ENCODE results near the gene L1TD1.
"Not testable (repeated sequence)": the region's sequence is repeated elsewhere in the genome, so short reads cannot be mapped to it uniquely, and the experiment has no call there.

Gene L1TD1

DNA sequence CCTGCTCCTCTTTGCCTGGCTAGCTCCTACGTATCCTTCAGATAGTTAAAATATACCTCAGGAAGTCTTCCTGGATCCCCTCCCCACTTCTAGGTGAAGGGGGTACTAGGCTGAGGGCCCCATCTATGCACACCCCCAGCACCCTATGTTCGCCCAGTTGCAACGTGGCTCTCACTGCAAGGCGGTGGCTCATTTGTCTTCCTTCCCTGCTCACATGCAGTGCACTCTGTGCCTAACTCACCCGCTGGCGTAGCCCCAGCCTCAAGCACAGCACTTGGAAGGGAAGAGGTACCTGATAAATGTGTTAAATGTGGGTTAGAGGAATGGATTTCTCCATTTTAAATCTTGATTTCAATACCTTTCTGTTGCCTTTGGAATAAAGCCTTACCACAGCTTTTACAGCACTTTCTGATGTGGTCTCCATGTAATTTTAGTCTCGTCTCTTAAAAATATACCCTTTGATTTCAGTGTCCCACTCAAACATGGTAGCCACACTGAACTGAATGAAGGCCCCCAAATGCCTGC lies 39.3 kb downstream of the L1TD1 start:
- no peak for DNase-seq (ENCODE audit: low read depth in 2 of 2, low spot score in 1 of 2)

GRCh38 chr1:62234688-62235087 lies 40.0 kb downstream of the L1TD1 start:
- DNase-seq (ENCODE audit: low read depth in 2 of 2, low spot score in 1 of 2), result no peak

DNA sequence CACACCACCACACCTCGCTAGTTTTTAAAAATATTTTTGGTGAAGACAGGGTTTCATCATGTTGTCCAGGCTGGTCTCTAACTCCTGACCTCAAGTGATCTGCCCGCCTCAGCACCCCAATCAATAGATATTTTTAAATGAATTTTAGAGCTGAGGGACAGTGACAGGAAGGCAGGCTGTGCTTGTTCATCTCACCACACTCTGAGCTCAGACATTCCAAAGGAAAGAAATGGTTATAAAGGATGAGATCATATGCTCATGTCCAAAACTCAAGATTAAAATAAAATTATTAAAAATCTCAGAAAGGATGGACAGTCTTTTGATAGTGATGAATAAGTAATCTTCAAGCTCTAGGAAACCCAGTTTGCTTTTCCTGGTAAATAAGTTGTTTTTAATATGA lies 40.9 kb downstream of the L1TD1 start:
- no peak for DNase-seq (ENCODE audit: low read depth in 2 of 2, low spot score in 1 of 2)

- no peak for DNase-seq (ENCODE audit: low read depth in 2 of 2, low spot score in 1 of 2)
Measured at GRCh38 chr1:62237361-62237760, 42.7 kb downstream of the L1TD1 start.

GRCh38 chr1:62237950-62238374 lies 43.3 kb downstream of the L1TD1 start:
- no peak for DNase-seq (ENCODE audit: low read depth in 2 of 2, low spot score in 1 of 2)

DNA sequence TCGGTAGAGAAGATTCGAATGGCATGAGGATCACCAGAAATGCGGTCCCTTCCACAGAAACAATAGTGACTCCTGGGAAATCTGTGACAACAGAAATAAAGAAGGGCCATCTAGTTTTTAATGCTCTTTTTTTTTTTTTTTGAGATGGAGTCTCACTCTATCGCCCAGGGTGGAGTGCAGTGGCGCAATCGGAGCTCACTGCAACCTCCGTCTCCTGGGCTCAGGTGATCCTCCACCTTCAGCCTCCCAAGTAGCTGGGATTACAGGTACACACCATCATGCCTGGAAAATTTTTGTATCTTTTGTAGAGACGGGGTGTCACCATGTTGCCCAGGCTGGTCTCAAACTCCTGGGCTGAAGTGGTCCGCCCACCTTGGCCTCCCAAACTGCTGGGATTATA lies 43.9 kb downstream of the L1TD1 start:
- DNase-seq (ENCODE audit: low read depth in 2 of 2, low spot score in 1 of 2), result no peak

- DNase-seq (ENCODE audit: low read depth in 2 of 2, low spot score in 1 of 2), result not testable (repeated sequence)
Measured at GRCh38 chr1:62239652-62240403, 45.2 kb downstream of the L1TD1 start.

DNA sequence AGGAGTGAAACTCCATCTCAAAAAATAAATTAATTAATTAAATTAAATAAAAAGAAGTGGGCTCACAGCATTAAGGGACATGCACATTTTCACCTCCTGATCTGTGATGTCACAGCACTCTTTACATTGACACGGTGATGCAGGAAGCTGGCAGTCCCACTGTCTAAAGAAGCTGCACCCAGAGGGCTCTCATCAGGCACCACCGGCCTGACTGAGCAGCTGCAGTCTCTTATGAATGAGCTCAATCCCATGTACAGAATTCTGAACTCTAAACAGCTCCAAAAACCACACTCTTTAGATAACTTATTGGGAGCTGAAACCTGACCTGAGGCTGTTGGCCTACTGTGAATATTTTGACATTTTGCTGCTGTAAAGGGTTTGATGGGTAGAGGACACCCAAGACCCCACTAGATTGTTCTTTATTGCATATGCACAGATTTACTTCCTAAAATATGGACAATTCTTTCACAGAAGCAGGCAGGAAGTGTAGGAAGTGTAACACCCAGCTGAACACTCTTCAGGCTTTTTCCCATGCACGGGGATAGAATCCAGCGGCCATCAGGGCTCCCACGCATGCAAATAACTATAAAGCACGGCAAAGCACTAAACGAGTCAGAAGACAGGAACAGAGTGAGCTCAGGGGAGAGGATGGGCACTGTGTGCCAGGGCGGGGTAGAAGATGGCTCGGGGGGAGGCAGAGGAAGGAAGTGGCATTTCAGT lies 46.2 kb downstream of the L1TD1 start:
- DNase-seq (ENCODE audit: low read depth in 2 of 2, low spot score in 1 of 2), result no peak

DNA sequence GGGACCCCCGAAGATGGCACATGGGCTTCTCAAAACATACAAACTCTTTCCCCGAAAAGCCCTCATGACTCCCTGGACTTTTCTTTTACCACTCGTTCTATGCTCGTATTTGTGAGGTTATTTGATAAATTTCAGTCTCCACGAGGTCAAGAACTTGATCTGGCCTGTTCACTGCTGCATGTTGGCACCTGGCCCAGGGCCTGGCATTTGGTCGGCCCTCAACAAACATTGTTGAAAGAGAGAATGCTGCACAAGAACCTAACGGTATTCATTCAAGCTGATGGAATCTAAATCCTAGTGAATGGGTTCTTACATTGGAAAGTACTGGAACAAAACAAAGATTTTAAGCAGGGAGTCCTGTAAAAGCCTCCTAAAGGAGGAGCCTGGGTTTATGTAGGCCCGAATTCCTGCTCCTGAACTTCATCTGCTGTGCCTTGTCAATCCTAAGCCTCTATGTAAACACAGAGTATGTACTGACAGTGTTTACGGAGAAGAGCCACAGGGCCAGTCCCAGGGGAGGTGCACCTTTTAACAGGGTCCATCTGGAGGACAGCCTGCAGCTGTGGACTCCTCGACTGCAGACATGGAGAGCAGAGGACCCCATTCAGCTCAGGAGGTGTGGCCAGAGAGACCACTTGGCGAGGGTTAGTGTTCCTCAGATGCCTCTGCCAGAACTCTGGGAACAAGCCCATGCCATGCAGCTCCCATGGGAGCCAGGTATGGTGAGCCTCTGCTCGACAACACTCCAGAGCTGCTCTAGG lies 46.9 kb downstream of the L1TD1 start:
- DNase-seq (ENCODE audit: low read depth in 2 of 2, low spot score in 1 of 2), result no peak

GRCh38 chr1:62244380-62244779 lies 49.7 kb downstream of the L1TD1 start:
- not testable (repeated sequence) for DNase-seq (ENCODE audit: low read depth in 2 of 2, low spot score in 1 of 2)

GRCh38 chr1:62245201-62245600 lies 50.6 kb downstream of the L1TD1 start:
- DNase-seq (ENCODE audit: low read depth in 2 of 2, low spot score in 1 of 2), result no peak

- no peak for DNase-seq (ENCODE audit: low read depth in 2 of 2, low spot score in 1 of 2)
Measured at GRCh38 chr1:62247391-62248168, 52.9 kb downstream of the L1TD1 start.

GRCh38 chr1:62250126-62250726 lies 55.6 kb downstream of the L1TD1 start:
- no peak for DNase-seq (ENCODE audit: low read depth in 2 of 2, low spot score in 1 of 2)

DNA sequence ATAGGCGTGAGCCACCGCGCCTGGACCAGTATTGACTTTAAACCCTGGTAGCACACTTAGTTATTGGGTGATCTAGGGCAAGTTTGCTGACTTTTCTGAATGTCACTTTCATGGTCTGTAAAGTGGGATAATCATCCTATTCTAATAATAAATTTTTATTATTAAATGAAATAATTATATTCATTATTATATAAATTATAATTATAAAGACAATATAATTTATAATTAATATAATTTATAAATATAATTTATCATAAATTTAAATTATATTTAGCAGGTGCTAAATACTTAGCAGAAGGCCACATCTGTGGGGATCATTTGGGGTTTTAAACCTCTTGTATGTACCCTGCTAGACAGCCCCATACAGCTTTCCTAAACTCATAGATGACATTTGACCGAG lies 64.9 kb downstream of the L1TD1 start:
- DNase-seq (ENCODE audit: low read depth in 2 of 2, low spot score in 1 of 2), result no peak

- no peak for DNase-seq (ENCODE audit: low read depth in 2 of 2, low spot score in 1 of 2)
Measured at GRCh38 chr1:62260688-62261087, 66.0 kb downstream of the L1TD1 start.

Data from stimulated activated CD8-positive, alpha-beta memory T cell treated with anti-CD3 and anti-CD28 coated beads, Interleukin-4, amount 100 ng/mL, for 1 hour (primary cell).